GM18505 (cell line): Measurements from ENCODE around the gene STMN1.

Experiments used
- ATAC-seq: cut with Tn5 transposase; IDR thresholded peaks from one replicate; pipeline ENCODE4 v1.9.1; 2021; ENCODE audit not compliant: unreplicated experiment
- POLR2A ChIP-seq: IDR thresholded peaks from 4 replicates; pipeline ENCODE4 v1.6.1; 2011; ENCODE audit warnings: borderline replicate concordance; ENCODE audit not compliant: insufficient read depth, insufficient read length; ENCODE audit errors: extremely low read depth

Gene STMN1

DNA sequence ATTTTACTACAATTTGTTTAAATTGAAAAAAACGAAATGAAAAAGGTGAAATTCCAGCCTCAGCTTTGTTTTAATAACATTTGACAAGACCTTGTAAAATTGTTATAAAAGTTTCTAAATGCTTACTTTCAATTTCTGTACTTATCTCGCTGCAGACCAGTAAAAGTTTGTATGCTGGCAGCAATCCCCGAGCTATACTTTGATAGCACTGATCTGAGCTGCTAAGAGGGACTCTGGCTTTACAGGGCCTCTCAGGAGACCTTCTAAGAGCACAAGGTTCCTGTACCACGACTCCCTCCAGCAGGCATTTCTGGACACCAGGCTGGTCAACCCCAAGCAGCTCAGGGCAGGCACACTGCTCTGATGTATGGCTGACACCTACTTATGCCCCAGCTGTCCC, 13.1 kb downstream of the STMN1 start:
- no peak for ATAC-seq
- no peak for TF ChIP-seq POLR2A

DNA sequence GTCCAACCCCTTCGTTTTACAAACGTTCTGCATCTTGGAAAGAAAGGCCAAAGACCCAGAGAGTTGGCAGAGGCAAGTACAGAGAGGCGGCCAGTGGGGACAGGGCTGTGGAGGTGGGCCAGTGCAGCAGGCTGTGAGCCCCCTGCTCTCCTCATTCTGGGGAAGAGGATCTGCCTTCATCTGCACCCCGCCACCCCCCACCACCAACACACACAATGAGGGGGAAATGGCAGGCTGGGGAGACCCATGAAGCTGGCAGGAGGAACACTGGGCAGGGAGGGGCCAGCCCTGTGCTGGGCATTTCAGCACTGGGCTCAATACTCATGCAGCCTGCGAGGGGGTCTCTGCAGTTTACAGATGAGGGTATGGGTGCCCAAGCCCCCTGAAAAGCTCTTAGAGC, 14.6 kb downstream of the STMN1 start:
- ATAC-seq, result no peak
- no peak for TF ChIP-seq POLR2A

DNA sequence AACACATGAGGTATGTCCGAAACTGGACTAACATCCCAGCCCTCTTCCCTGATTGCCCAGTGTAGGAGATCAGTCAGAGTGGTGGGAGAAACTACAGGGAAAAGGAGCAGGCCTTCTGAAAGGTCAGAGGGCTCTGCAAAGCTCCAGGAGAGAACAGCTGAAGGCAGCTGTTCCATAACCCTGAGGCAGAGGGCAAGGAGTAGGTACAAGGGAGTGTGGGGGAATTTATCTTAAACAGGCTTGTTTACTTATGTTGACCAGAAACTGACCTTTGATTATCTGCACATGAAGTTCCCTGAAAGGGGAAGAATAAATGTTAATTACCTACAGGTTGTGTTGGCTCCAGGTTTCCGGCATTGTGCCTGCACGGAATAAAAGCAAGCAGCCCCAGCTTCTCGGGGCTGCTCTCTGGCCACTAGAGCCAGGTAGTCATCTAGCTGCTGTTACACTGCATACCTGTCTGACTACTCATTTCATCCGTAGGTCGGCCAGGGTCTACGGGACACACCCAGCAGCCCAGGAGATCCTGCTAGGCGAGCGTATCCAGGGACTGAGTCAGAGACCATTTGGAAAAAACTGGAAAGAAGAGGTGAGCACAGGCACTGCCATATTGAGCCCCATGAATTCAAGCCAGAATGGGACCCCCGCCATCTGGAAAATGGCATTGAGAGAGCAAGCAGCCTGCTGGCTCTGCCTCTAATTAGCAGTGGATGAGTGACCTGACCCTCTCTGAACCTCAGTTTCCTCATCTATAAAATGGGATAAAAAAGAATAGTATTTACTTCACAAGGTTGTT, 15.8 kb downstream of the STMN1 start:
- no peak for ATAC-seq
- no peak for TF ChIP-seq POLR2A

DNA sequence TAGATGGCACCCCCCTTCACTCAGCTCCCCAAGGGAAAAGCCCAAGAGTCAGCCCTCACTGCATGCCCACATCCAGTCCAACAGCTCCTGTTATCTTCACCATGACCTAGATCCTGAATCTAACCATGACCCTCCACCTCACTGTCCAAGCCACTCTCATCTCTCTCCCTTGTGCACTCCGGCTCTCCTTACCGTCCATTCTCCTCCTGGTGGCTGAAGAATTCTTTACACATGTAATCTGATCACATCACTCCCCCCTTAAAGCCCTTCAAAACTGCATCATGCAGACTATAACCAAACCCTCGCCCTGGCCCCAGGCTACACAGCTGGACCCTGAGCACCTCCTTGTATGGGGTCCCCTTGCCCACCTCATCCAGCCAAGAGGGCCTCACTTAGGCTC, 16.7 kb downstream of the STMN1 start:
- no peak for TF ChIP-seq POLR2A
- ATAC-seq, result no peak

DNA sequence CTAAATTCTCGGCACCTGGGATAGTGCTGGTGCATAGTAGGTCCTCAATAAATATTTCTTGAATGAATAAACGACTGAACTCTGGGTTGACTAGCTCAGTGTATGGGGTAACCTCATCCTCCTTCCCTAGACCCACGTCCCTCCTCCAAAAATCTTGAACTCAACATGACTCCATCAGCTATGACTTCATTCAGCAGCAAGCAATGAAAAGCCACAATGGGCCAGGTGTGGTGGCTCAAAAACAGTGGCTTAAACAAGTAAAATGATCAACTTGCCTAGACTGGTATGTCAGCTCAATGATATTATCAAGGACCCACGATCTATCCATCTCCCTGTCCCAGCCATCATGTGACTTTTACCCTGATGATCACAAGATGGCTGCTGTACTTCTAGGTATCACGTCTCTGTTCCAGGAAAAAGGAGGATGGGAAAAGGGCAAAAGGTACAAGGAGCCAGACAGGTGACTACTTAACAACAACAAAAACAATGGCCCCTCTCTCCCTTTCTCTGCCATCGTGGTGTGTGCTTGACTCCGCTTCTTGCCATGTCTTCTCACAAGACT, 17.7 kb downstream of the STMN1 start:
- no peak for ATAC-seq
- TF ChIP-seq POLR2A, result no peak

DNA sequence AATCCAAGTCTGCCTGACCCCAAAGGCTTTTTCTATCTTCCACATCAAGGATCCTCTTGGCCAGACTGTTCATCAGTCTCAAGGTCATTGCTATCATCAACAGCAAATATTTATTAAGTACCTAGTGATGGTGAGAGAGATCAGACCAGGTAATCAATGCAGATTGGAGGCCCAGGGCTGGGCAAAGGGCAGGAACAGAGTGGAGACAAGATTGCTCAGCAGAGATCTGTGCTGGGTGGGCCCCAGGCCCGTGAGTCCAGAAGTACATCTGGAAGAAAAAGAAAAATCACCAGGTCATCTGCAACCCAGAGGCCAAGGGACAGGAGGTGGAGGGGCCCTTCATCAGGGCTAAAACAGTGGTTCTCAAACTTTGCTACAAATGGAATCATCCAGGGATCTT, 20.6 kb downstream of the STMN1 start:
- ATAC-seq, result no peak
- TF ChIP-seq POLR2A, result no peak

DNA sequence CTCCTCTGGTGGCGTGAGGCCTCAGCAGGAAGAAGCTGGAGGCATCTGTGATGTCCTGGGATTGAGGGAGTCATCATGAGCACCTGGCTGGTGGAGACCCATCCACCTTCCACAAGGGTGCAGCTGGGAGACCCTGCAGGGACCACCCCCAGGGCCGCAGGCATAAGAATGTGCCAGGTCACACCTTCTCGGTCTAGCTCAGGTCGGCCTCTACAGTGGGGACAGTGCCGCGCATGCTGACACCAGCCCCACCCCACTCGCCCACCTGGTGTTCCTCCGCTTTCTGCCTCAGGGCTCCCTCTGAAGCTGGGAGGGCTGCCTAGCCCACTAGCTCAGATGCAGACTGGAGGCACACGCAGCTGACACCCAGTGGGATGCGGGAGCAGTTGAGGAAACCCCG, 25.0 kb downstream of the STMN1 start:
- ATAC-seq, result no peak
- no peak for TF ChIP-seq POLR2A

DNA sequence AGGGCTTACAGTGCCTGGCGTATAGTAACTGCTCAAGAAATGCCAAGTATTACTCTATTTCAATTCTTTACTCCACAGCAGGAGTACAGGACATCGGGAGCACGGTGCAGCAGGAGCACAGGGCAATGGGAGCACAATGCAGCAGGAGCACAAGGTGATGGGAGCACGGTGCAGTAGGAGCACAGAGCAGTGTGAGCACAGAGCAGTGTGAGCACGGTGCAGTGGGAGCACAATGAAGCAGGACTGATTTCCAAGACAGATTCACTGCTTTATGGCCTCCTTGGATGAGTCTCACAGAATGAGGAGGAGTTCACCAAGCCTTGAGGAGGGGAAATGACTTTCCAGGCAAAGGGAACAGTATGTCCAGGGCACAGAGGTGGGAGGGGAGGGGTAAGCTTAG, 25.7 kb downstream of the STMN1 start:
- no peak for TF ChIP-seq POLR2A
- ATAC-seq, result no peak

DNA sequence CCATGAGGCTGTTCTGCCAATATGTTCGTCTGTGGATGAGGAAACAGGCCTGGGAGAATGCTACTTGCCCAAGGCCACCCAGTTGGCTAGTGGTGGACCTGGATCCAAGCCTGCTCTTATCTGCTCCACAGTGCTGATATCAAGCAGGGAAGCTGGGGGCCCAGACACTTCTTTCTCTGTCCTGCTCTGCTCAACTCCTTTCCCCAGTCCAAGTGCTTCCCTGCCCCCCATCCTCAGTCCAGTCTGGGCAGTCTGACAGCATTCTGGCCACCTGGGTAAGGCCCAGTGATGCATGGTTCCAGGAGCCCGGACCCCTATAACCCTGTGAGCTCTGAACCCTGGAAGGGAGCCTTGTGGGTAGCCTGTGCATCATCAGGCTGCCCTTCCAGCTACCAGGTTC, 26.5 kb downstream of the STMN1 start:
- no peak for TF ChIP-seq POLR2A
- no peak for ATAC-seq

DNA sequence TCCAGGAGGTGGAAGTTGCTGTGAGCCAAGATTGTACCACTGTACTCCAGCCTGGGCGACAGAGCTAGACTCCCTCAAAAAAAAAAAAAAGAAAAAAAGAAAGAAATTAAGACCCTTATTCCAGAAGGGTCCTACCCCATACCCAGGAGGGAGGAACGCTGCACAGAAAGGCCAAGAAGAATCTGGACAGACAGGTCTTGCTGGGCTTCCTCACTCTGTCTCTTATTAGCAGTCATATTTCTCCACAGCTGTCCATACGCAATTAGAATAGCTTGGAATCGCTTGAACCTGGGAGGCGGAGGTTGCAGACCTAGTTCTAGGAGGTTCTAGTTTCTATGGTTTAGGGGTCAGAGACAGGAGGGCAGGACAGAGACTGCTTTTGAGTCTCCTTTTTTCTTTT, 27.5 kb downstream of the STMN1 start:
- ATAC-seq, result no peak

DNA sequence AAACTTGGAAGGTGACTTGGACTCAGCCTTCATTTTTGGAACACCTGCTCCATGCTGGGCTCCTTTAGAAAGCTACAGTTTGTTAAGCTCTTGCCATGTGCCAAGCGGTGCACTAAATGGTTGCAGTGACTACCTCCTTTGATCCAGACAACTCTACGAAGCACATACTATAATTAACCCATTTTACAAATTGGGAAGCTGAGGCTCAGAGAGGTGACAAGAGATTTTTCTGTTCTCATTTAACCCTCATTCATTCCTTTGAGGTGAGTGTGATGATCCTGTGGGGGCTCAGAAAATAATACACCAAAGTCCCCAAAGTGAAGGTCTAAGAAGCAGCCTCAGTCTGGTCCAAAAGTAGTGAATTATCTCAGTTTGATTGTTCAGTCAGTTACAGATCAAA, 29.1 kb downstream of the STMN1 start:
- ATAC-seq, result no peak
- no peak for TF ChIP-seq POLR2A

More for the DNA sequence above, 27.5 kb downstream of the STMN1 start:
- no peak for TF ChIP-seq POLR2A

DNA sequence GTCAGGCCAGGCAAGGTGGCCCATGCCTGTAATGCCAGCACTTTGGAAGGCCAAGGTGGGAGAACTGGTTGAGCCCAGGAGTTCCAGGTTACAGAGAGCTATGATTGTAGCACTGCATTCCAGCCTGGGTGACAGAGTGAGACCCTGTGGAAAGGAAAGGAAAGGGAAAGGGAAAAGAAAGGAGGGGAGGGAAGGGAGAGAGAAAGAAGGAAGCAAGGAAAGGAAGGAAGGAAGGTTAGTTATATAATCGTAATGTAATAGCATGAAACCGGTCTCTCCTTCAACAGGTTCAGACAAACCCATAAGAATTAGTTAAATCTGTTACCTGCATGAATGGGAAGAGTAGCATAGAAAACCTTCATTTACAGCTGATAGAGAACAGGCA, 29.5 kb downstream of the STMN1 start:
- ATAC-seq, result no peak
- TF ChIP-seq POLR2A, result no peak

DNA sequence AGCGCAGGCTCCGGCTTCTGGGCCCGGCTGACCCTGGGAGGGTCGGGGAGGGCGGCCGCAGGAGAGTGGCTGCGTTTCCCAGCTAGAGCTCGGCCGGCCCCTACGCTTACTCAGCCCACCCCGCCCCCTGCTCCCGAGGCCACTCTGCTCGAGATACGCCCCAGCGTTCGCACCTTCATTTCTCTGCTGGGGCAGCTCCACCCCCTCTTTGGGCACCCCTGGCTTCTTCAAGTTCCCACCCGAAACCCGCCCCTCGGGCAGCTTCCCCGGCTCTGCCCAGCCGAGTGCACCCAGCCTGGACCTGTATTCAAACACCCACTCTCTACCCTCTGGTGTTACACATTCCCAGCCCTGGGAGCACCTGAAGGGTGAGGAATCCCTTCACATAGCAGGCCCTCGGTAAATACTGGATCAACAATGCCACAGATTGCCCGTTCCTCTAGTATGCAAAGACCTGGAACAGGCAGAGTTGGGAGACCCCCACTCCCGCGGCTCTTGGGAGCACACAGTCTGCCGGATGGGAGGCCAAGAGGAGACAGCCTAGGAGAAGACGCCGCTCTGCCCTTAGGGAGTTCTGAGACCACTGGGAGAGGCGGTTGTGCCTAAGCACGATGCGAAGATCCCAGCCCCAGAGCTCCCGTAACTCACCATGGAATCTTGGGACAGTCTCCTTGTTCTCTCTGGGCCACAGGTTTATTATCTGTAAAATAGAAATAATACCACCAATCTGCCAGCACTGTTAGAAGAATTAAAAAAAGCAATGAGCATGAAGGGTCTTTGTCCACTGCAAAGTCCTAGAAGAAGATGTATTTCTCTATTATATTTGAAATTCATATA, 30.1 kb downstream of the STMN1 start:
- TF ChIP-seq POLR2A, result no peak
- ATAC-seq, result no peak
